Gastroesophageal sphincter (tissue), 4 donors: Measurements from ENCODE around the gene ZMYND10. TPM values are rescaled to one million over a fixed set of nuclear protein-coding genes. Genes with fewer than 3 reads are reported as not detected.
A peak's percentile ranks its signal among the peaks of the same experiment; 100 is the strongest.

Source experiments
- ATAC-seq: fragments of 150-250 bp; one replicate; pipeline ENCODE4 v1.9.1; 2016; ENCODE audit warnings: mild to moderate bottlenecking, moderate library complexity
- H3K27ac ChIP-seq, 4 donors: fragments of 200-600 bp; sonication (generic) in 3 of 4; 1 replicate in 3 of 4; 2 replicates in 1 of 4; pipeline ENCODE4 v1.5.1; 2016 to 2019
- H3K27me3 ChIP-seq: fragments of 200-600 bp; sonication (generic); one replicate; pipeline ENCODE4 v1.5.1; 2019
- H3K36me3 ChIP-seq, 2 donors: fragments of 200-600 bp; sonication (generic); one replicate each; pipeline ENCODE4 v1.5.1; 2019; ENCODE audit warnings: control low read depth in 1 of 2
- H3K4me1 ChIP-seq, 3 donors: fragments of 200-600 bp; sonication (generic); 1 replicate in 2 of 3; 2 replicates in 1 of 3; pipeline ENCODE4 v1.5.1; 2016 to 2019; ENCODE audit warnings: control low read depth in 2 of 3
- H3K4me3 ChIP-seq, 2 donors: fragments of 200-600 bp; sonication (generic); one replicate each; pipeline ENCODE4 v1.5.1; 2019; ENCODE audit warnings: mild to moderate bottlenecking in 1 of 2, moderate library complexity in 1 of 2
- H3K9me3 ChIP-seq, 3 donors: fragments of 200-600 bp; sonication (generic); one replicate each; pipeline ENCODE4 v1.5.1; 2017 to 2019; ENCODE audit warnings: control low read depth in 2 of 3
- EP300 ChIP-seq: sonication (generic); formaldehyde crosslinking; IDR thresholded peaks from one replicate; pipeline ENCODE4 v1.6.1; 2017; ENCODE audit warnings: antibody characterized with exemption, mild to moderate bottlenecking
- POLR2A ChIP-seq, 2 donors: fragments of 450-650 bp; IDR thresholded peaks; one replicate each; pipeline ENCODE4 v1.6.1; 2017; ENCODE audit warnings: antibody characterized with exemption in 2 of 2, mild to moderate bottlenecking in 2 of 2, moderate library complexity in 1 of 2
- POLR2AphosphoS5 ChIP-seq: sonication (generic); formaldehyde crosslinking; IDR thresholded peaks from one replicate; pipeline ENCODE4 v1.6.1; 2017; ENCODE audit warnings: antibody characterized with exemption
- WGBS, 2 donors: methylation state at CpG; one replicate each; pipeline ENCODE4 v1.1.5; 2018; ENCODE audit warnings: low coverage in 1 of 2; 5-methylcytosine and 5-hydroxymethylcytosine counted together
- total RNA-seq, 4 donors: library from RNA; depleted of rRNA; stranded (reverse); fragments of >200 nt; gene quantifications; one replicate each; pipeline ENCODE4 v1.1.0, GENCODE V29; 2016
- TF ChIP-seq, protein P1 (sequence below), 4 experiments: fragments of 200-600 bp in 2 of 4; fragments of 450-650 bp in 2 of 4; sonication (generic) in 1 of 4; IDR thresholded peaks; one replicate each; pipeline ENCODE4 v1.5.1; 2017 to 2019; ENCODE audit warnings: antibody characterized with exemption in 4 of 4, mild to moderate bottlenecking in 2 of 4, moderate library complexity in 2 of 4

Gene ZMYND10
- total RNA-seq, 4 donors from 2014 or later: 0.54 TPM; not detected in 3

DNA sequence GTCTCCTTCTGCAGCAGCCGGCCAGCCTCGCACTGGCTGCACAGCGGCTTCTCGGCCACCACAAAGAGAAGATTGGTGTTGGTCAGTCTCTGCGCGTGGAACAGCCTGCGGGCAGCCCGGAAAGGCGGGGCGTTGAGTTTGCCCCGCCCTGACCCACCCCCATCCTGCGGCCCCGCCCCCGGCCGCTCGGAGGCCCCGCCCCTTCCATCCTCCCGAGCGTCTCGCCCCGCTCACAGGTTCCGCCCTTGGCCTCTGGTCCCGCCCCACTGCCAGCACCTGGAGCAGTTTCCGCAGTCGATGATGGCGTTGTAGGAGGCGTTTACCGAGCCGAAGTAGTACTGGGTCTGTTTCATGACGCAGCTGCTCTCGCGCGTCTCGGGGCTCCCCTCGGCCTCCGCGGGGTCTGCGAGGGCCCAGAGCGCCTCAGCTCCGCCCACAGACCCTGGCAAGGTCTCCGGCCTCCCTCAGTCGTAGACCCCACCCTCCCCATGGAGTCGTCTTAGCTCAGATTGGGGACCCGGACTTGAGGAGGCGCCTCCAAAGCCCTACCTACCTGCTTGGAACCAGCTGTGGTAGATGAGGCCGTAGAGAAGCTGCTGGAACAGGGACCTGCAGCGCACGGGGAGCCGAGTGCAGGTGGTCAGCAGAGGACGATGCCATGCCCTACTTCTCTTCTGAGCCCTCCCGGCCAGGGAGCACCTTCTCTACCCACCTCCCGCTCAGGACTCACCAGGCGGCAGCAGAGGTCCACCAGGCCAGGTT, 19.7 kb upstream of the ZMYND10 start:
- Histone ChIP-seq H3K9me3 (no peaks in the 10 kb centered on the region), H3K4me1 (peaks cover 0 to 22% (median 11%) of the 10 kb centered on the region in 3 donors), H3K36me3 (no peaks in the 10 kb centered on the region), H3K27me3 (no peaks in the 10 kb centered on the region), H3K27ac (peak overlapping the region in 3 of 4 donors; percentile 71 to 87 (median 77)), H3K4me3 (peak overlapping the region; percentile 39 to 67)
- no CpG with 5 or more reads among the region's 53 CpGs for WGBS, 2 donors
- no peak for TF ChIP-seq POLR2A (IDR thresholded peaks at IDR 0.05)
- no peak for TF ChIP-seq POLR2AphosphoS5
- TF ChIP-seq, protein P1, sequence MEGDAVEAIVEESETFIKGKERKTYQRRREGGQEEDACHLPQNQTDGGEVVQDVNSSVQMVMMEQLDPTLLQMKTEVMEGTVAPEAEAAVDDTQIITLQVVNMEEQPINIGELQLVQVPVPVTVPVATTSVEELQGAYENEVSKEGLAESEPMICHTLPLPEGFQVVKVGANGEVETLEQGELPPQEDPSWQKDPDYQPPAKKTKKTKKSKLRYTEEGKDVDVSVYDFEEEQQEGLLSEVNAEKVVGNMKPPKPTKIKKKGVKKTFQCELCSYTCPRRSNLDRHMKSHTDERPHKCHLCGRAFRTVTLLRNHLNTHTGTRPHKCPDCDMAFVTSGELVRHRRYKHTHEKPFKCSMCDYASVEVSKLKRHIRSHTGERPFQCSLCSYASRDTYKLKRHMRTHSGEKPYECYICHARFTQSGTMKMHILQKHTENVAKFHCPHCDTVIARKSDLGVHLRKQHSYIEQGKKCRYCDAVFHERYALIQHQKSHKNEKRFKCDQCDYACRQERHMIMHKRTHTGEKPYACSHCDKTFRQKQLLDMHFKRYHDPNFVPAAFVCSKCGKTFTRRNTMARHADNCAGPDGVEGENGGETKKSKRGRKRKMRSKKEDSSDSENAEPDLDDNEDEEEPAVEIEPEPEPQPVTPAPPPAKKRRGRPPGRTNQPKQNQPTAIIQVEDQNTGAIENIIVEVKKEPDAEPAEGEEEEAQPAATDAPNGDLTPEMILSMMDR (IDR thresholded peaks at IDR 0.05): no peak
- TF ChIP-seq EP300: no peak
- peak; percentile 86 for ATAC-seq

DNA sequence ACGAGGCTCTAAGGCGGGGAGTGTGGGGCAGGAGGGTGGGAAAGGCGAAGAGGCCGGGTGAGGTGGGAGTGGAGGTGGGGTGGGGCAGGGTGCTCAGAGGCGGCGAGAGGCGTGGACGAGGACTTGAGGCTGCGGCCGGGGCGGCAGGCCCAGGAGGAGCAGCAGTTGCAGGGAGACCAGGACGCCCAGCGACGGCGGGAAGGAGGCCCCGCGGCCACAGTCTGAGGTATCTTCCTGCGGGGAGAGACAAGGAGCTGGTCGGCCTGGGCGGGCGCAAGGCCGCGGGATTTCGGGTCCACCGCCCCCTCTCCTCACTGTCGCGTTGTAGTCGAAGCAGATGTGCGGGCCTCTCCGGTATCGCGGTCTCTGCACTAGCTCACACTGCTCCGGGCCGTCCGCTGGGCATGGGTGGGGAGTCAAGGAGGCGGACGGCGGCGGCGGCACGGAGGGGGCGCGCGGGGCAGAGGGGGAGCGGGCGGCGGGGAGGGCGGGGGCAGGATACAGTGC, 19.1 kb upstream of the ZMYND10 start:
- TF ChIP-seq EP300 (no peak), POLR2A (IDR thresholded peaks at IDR 0.05) (no peak), POLR2AphosphoS5 (no peak)
- TF ChIP-seq, protein P1 (IDR thresholded peaks at IDR 0.05): no peak
- H3K9me3 ChIP-seq: no peaks in the 10 kb centered on the region
- no peaks in the 10 kb centered on the region for H3K27me3 ChIP-seq
- H3K36me3 ChIP-seq: no peaks in the 10 kb centered on the region
- H3K4me3 ChIP-seq: peak overlapping the region; percentile 39 to 67
- H3K4me1 ChIP-seq: peaks cover 0 to 25% (median 11%) of the 10 kb centered on the region in 3 donors
- peak overlapping the region in 3 of 4 donors; percentile 71 to 87 (median 77) for H3K27ac ChIP-seq
- peak; percentile 70 for ATAC-seq
- WGBS, 2 donors: 8 to 29% methylated on average over 8 to 12 of the region's 48 CpGs

- Histone ChIP-seq H3K36me3 (peaks cover 0 to 31% of the 10 kb centered on the region in 2 donors), H3K9me3 (no peaks in the 10 kb centered on the region), H3K27ac (peak overlapping the region in 2 of 4 donors; percentile 85 to 90), H3K4me3 (peak overlapping the region in 1 of 2 donors; percentile 75), H3K4me1 (peaks cover 4 to 54% (median 38%) of the 10 kb centered on the region in 3 donors), H3K27me3 (no peaks in the 10 kb centered on the region)
- TF ChIP-seq, protein P1 (IDR thresholded peaks at IDR 0.05): no peak
- TF ChIP-seq POLR2A (IDR thresholded peaks at IDR 0.05): no peak
- no peak for TF ChIP-seq POLR2AphosphoS5
- no peak for TF ChIP-seq EP300
- 33 to 35% methylated on average over 1 to 3 of the region's 8 CpGs for WGBS, 2 donors
- ATAC-seq: peak; percentile 9
Measured at GRCh38 chr3:50359760-50360110, 14.2 kb upstream of the ZMYND10 start.

DNA sequence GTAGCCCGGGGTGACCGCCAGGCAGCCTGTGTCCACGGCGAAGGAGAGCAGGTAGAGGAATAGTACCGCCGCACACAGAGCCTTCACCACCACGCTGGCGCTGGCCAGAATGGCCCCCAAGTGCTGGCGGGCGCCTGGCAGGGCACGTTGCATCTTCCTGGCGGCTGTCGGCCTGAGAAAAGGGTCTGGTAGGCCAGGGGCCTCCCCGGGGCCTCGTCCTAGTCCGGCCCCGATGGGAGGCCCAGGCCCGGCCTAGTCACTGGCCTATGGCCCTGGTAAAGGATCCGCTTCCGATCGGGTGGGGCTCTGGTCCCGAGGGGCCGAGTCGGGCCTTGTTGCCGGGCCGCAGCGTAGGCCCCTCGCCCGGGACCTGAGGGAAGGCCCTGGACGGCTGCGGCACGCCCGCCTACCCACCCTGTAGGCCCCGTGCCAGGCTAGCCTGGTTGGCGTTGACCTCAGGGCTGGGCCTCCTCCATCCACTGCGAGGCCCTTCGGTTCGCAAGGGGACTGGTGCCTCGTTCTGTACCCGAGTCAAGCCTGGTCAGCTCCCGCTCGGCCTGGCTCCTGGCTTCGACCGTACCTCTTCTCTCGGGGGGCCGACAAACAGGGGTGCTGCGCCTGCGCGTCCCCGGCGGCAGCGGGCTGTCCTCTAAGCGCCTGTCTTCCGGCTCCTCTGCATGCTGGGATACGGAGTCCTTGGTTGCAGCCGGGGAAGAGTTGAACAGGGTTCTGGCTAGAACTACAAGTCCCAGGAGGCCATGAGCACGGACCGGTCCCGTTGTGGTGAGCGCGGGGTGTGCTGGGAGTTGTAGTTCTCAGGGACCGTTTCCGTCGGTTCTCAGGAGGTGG, 13.6 kb upstream of the ZMYND10 start, which contains the start of gene TMEM115:
Gene TMEM115, minus strand, starts transcription at position 611 of the 849 bp plus-strand sequence. Its CDS starts 458 bp downstream, at position 153.
- 0% methylated on average over 27 of the region's 64 CpGs; no CpG with 5 or more reads in 1 of the 2 donors for WGBS, 2 donors
- H3K9me3 ChIP-seq: no peaks in the 10 kb centered on the region
- peak within 1 kb of the TSS; percentile 70 to 94 (median 88) for H3K27ac ChIP-seq
- H3K4me1 ChIP-seq: peaks cover 4 to 54% (median 32%) of the 10 kb centered on the region in 3 donors
- H3K36me3 ChIP-seq: peaks cover 0 to 37% of the 10 kb centered on the region in 2 donors
- ATAC-seq: peak; percentile 99
- H3K4me3 ChIP-seq: peak within 1 kb of the TSS; percentile 69 to 75
- no peaks in the 10 kb centered on the region for H3K27me3 ChIP-seq
- TF ChIP-seq, protein P1 (IDR thresholded peaks at IDR 0.05): no peak
- TF ChIP-seq EP300 (no peak), POLR2AphosphoS5 (peak; percentile 65), POLR2A (IDR thresholded peaks at IDR 0.05) (peak; percentile 56 to 66)
